Thyroid gland (tissue), 4 donors: Measurements from ENCODE around the gene PPP1R15B. TPM values are rescaled to one million over a fixed set of nuclear protein-coding genes. Genes with fewer than 3 reads are reported as not detected.

ENCODE experiments used
- DNase-seq, 2 donors: peaks; one replicate each; pipeline ENCODE4 v3.0.0-alpha.2; 2019
- H3K27ac ChIP-seq, 3 donors: fragments of 200-600 bp; sonication (generic); 1 replicate in 2 of 3; 2 replicates in 1 of 3; pipeline ENCODE4 v1.5.1; 2016 to 2019; ENCODE audit warnings: mild to moderate bottlenecking in 1 of 3, moderate library complexity in 1 of 3
- H3K27me3 ChIP-seq: fragments of 200-600 bp; sonication (generic); one replicate; pipeline ENCODE4 v1.5.1; 2019
- H3K36me3 ChIP-seq, 2 donors: fragments of 200-600 bp; sonication (generic); one replicate each; pipeline ENCODE4 v1.5.1; 2016 to 2019
- H3K4me1 ChIP-seq, 2 donors: fragments of 200-600 bp; sonication (generic); one replicate each; pipeline ENCODE4 v1.5.1; 2017 to 2019
- H3K4me3 ChIP-seq, 3 donors: fragments of 200-600 bp; sonication (generic); replicated peaks in 1 of 3; 1 replicate in 2 of 3; 2 replicates in 1 of 3; pipeline ENCODE4 v1.5.1; 2016; ENCODE audit warnings: mild to moderate bottlenecking in 1 of 3
- H3K9me3 ChIP-seq: fragments of 200-600 bp; sonication (generic); one replicate; pipeline ENCODE4 v1.5.1; 2017
- CTCF ChIP-seq, 6 experiments: fragments of 200-600 bp in 3 of 6; fragments of 450-650 bp in 3 of 6; sonication (generic) in 3 of 6; IDR thresholded peaks; one replicate each; pipeline ENCODE4 v1.5.1; 2016 to 2019; ENCODE audit warnings: antibody characterized with exemption in 6 of 6, mild to moderate bottlenecking in 2 of 6, inconsistent platforms in 1 of 6, moderate library complexity in 1 of 6
- POLR2A ChIP-seq, 2 donors: fragments of 450-650 bp; IDR thresholded peaks; one replicate each; pipeline ENCODE4 v1.6.1; 2017; ENCODE audit warnings: antibody characterized with exemption in 2 of 2, mild to moderate bottlenecking in 2 of 2, moderate library complexity in 1 of 2
- WGBS, 2 donors: methylation state at CpG; one replicate each; pipeline ENCODE4 v1.1.5; 2017; 5-methylcytosine and 5-hydroxymethylcytosine counted together
- intact Hi-C: fragments of 100-400 bp; cut with DNase I; formaldehyde crosslinking; loops from one replicate; pipeline ENCODE4 v1.15.1; 2023
- total RNA-seq, 4 donors: library from RNA; depleted of rRNA; stranded (reverse); fragments of >200 nt; gene quantifications; one replicate each; pipeline ENCODE4 v1.2.3, GENCODE V29; 2016

Gene PPP1R15B
- total RNA-seq, 4 donors from 2014 or later, result 63.0 to 89.8 (median 66.2) TPM

GRCh38 chr1:204401730-204402129, 9.9 kb downstream of the PPP1R15B start:
- intact Hi-C loops, result no loop called here
- Histone ChIP-seq H3K9me3 (no peaks in the 10 kb centered on the region), H3K27ac (no peak overlapping the region)

GRCh38 chr1:204400882-204401510, 10.6 kb downstream of the PPP1R15B start:
- 94 to 95% methylated on average over 6 of the region's 6 CpGs for WGBS, 2 donors
- intact Hi-C loops, result no loop called here
- DNase-seq, result no peak
- no peak for TF ChIP-seq CTCF (IDR thresholded peaks at IDR 0.05)
- no peak for TF ChIP-seq POLR2A (IDR thresholded peaks at IDR 0.05)
- H3K4me1 ChIP-seq, result peaks cover 13 to 24% of the 10 kb centered on the region in 2 donors
- no peaks in the 10 kb centered on the region for H3K27me3 ChIP-seq
- H3K9me3 ChIP-seq, result no peaks in the 10 kb centered on the region
- no peak overlapping the region for H3K4me3 ChIP-seq
- H3K36me3 ChIP-seq, result peaks cover 20 to 25% of the 10 kb centered on the region in 2 donors
- H3K27ac ChIP-seq, result no peak overlapping the region

More at GRCh38 chr1:204401730-204402129, 9.9 kb downstream of the PPP1R15B start:
- Histone ChIP-seq H3K27me3 (no peaks in the 10 kb centered on the region), H3K4me1 (peaks cover 20 to 31% of the 10 kb centered on the region in 2 donors), H3K36me3 (peaks cover 20 to 25% of the 10 kb centered on the region in 2 donors), H3K4me3 (no peak overlapping the region)
- no peak for DNase-seq
- no peak for TF ChIP-seq CTCF (IDR thresholded peaks at IDR 0.05)
- TF ChIP-seq POLR2A (IDR thresholded peaks at IDR 0.05), result no peak
- WGBS, 2 donors, result 95% methylated on average over 3 of the region's 3 CpGs

- no peak overlapping the region for H3K4me3 ChIP-seq
- peak; percentile 80 for DNase-seq
- H3K36me3 ChIP-seq, result peaks cover 5 to 14% of the 10 kb centered on the region in 2 donors
- H3K4me1 ChIP-seq, result peaks cover 0 to 5% of the 10 kb centered on the region in 2 donors
- H3K27me3 ChIP-seq, result no peaks in the 10 kb centered on the region
- no peaks in the 10 kb centered on the region for H3K9me3 ChIP-seq
- intact Hi-C loops, result no loop called here
- no peak overlapping the region for H3K27ac ChIP-seq
- TF ChIP-seq POLR2A (IDR thresholded peaks at IDR 0.05), result no peak
- TF ChIP-seq CTCF (IDR thresholded peaks at IDR 0.05), result peak; percentile 47 to 82 (median 68)
- 69 to 75% methylated on average over 7 of the region's 7 CpGs for WGBS, 2 donors
Observed at GRCh38 chr1:204398197-204399125, 13.2 kb downstream of the PPP1R15B start.

- H3K36me3 ChIP-seq, result peaks cover 5 to 6% of the 10 kb centered on the region in 2 donors
- no peaks in the 10 kb centered on the region for H3K27me3 ChIP-seq
- TF ChIP-seq POLR2A (IDR thresholded peaks at IDR 0.05), result no peak
- no peak for TF ChIP-seq CTCF (IDR thresholded peaks at IDR 0.05)
- peaks cover 0 to 5% of the 10 kb centered on the region in 2 donors for H3K4me1 ChIP-seq
- WGBS, 2 donors, result 87% methylated on average over 4 of the region's 4 CpGs
- DNase-seq, result no peak
- intact Hi-C loops, result no loop called here
- no peaks in the 10 kb centered on the region for H3K9me3 ChIP-seq
- no peak overlapping the region for H3K27ac ChIP-seq
- no peak overlapping the region for H3K4me3 ChIP-seq
Observed at GRCh38 chr1:204396015-204396583, 15.5 kb downstream of the PPP1R15B start.
